Mammary epithelial cell (primary cell): ENCODE measurements around the gene P2RY11.

Experiments used
- CTCF ChIP-seq, 2 donors: IDR thresholded peaks in 1 of 2; conservative IDR thresholded peaks in 1 of 2; 2 replicates each; pipeline ENCODE4 v1.5.1; 2011 to 2012; ENCODE audit warnings: inconsistent platforms in 2 of 2, low read length in 2 of 2, mild to moderate bottlenecking in 2 of 2, control low read depth in 1 of 2, low read depth in 1 of 2; ENCODE audit not compliant: insufficient read depth in 1 of 2; ENCODE audit errors: extremely low read depth in 1 of 2
- EZH2 ChIP-seq: IDR thresholded peaks from 2 replicates; pipeline ENCODE4 v1.6.1; 2012; ENCODE audit warnings: low read length, inconsistent platforms, borderline replicate concordance

GRCh38 chr19:10088949-10089554 is 22.4 kb upstream of the P2RY11 start:
- TF ChIP-seq CTCF (conservative IDR thresholded peaks at IDR 0.05 in 1 of 2, IDR thresholded peaks at IDR 0.05 in 1 of 2; ENCODE audit: extremely low read depth in 1 of 2, insufficient read depth in 1 of 2, low read depth in 1 of 2, low read length in 2 of 2) (no peak), EZH2 (no peak)
